ENCODE measurements around the gene GPATCH1. TPM values are rescaled to one million over a fixed set of nuclear protein-coding genes. Genes with fewer than 3 reads are reported as not detected.

GPATCH1 gene
- total and polyA plus RNA-seq, 2 of the 13 experiments (the other 11 are each of a cell fraction or from before 2014, with no cell fraction given) = 6.8 to 6.9 TPM

- no peak for TF ChIP-seq ZNF317 (CRISPR knock-in tag; IDR thresholded peaks at IDR 0.05)
- no peak for TF ChIP-seq DBP (CRISPR knock-in tag; IDR thresholded peaks at IDR 0.05; ENCODE audit: not compliant biosample characterization)
- TF ChIP-seq IKZF4 (CRISPR knock-in tag; IDR thresholded peaks at IDR 0.05; ENCODE audit: borderline replicate concordance, low read depth, not compliant biosample characterization) = no peak
- no peak for TF ChIP-seq MXD1 (CRISPR knock-in tag; IDR thresholded peaks at IDR 0.05)
- TF ChIP-seq ATAD3A (CRISPR knock-in tag; IDR thresholded peaks at IDR 0.05) = no peak
- no peak for TF ChIP-seq REXO4 (CRISPR knock-in tag; IDR thresholded peaks at IDR 0.05; ENCODE audit: borderline replicate concordance)
- no peak for TF ChIP-seq ZNF276 (CRISPR knock-in tag; IDR thresholded peaks at IDR 0.05; ENCODE audit: low read depth)
- no peak for TF ChIP-seq ZNF101 (CRISPR knock-in tag; IDR thresholded peaks at IDR 0.05; ENCODE audit: borderline replicate concordance, low read depth)
- TF ChIP-seq MYC (CRISPR knock-in tag; IDR thresholded peaks at IDR 0.05; ENCODE audit: borderline replicate concordance) = no peak
- TF ChIP-seq NR2F6 (IDR thresholded peaks at IDR 0.05) = peak; percentile 100
- TF ChIP-seq NR2F6 (CRISPR knock-in tag; IDR thresholded peaks at IDR 0.05) = peak; percentile 98
- TF ChIP-seq ZNF329 (CRISPR knock-in tag; IDR thresholded peaks at IDR 0.05; ENCODE audit: low read depth) = no peak
- TF ChIP-seq SOX13 (IDR thresholded peaks at IDR 0.05) = no peak; the same call in 1 of the 2 replicates
- peak in 1 of 2 experiments; percentile 80; a peak in 2 of 4 replicates for TF ChIP-seq SOX13 (CRISPR knock-in tag; conservative IDR thresholded peaks at IDR 0.05 in 1 of 2, IDR thresholded peaks at IDR 0.05 in 1 of 2)
- TF ChIP-seq ZNF180 (CRISPR knock-in tag; IDR thresholded peaks at IDR 0.05; ENCODE audit: borderline replicate concordance, low read depth) = no peak
- peak; percentile 59; the same call in 1 of the 2 replicates for TF ChIP-seq JUN (CRISPR knock-in tag; IDR thresholded peaks at IDR 0.05)
- no peak for TF ChIP-seq ZBTB37 (CRISPR knock-in tag; IDR thresholded peaks at IDR 0.05)
- TF ChIP-seq ZKSCAN5 (CRISPR knock-in tag; IDR thresholded peaks at IDR 0.05) = no peak
- TF ChIP-seq CERS6 (CRISPR knock-in tag; IDR thresholded peaks at IDR 0.05) = no peak
- no peak for TF ChIP-seq NR1H2 (CRISPR knock-in tag; IDR thresholded peaks at IDR 0.05; ENCODE audit: borderline replicate concordance, low read depth)
- TF ChIP-seq SP4 (CRISPR knock-in tag; IDR thresholded peaks at IDR 0.05) = no peak
Observed at GRCh38 chr19:33100894-33101644, 20.1 kb downstream of the GPATCH1 start (continued).
